Pons (tissue), 1 donor: ENCODE results near the gene ARHGEF25.

Experiments
- DNase-seq: peaks from one replicate; pipeline ENCODE4 v3.0.0-alpha.2; 2016; ENCODE audit warnings: low spot score

ARHGEF25 gene

DNA sequence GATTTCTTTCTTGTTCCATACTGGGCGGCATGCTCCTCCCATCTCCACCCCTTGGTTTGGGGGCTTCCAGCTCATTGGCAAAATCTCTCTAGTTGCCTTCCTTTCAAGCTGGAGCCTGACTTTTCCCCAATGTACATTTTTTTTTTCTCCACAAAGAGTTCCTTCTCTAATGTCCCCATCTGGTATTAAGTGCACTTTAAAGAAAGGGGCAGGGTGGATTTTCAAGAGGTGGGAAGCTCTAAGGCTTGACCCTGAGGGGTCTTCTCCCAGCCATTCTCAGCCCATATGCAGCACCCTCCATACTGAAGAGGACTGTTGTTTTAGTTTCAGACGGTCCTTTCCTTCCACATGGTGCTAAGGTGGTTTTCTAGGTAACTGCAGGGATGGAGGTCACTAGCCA lies 26.1 kb upstream of the ARHGEF25 start:
- DNase-seq: no peak

DNA sequence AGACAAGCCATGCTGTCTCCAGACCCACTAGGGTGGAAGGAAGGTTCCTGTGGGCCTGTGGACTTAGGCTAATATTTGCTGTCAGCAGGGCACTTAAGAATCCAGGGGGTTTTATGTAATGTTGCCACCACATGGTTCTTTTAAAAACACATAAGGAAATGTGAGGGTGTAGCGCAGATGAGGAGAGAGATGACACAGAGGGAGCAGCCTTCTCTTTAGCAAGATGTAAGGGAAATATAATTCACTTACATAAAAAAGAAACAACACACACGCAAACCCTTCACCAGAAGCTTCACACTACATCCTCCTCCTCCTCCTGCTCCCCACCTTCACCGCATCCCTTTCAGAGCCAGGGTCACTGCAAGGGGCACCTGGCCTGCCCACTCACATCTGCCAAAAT lies 25.1 kb upstream of the ARHGEF25 start:
- DNase-seq: no peak

DNA sequence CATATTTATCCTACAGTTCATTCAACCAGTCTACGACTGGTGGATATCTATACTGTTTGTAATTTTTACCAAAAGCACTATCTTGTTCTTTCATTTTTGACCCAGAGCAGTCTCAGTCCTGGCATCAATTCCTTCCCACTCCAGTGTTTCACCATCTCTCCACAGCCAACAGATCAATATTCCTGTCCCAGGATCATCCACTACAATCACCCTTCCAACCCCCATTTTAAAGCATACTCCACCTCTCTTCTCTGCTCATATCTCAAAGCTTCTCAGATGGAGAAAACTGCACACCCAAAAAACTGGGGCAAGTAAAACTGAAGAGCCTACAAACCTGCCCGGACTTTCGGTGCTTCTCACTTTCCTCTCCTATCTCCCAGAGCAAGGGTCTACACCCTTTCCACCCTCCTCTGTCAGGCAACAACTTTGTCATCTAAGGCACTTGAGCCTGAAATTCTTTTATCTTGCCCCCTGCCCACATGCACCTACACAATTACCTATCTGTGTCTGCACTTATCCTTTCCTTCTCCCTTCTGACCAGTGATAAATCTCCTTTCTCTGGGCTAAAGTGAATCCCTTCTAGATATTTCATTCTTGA lies 24.3 kb upstream of the ARHGEF25 start:
- DNase-seq: no peak

DNA sequence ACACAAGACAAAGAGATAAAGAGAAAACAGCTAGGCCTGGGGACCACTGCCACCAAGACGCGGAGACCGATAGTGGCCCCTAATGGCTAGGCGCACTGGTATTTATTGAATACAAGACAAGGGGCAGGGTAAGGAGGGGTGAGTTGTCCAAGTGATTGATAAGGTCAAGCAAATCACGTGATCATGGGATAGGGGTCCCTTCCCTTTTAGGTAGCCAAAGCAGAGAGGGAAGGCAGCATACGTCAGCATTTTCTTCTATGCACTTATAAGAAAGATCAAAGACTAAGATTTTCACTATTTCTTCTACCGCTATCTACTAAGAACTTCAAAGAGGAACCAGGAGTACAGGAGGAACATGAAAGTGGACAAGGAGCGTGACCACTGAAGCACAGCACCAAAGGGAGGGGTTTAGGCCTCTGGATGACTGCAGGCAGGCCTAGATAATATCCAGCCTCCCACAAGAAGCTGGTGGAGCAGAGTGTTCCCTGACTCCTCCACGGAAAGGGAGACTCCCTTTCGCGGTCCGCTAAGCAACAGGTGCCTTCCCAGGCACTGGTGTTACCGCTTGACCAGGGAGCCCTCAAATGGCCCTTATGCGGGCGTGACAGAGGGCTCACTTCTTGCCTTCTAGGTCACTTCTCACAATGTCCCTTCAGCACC lies 22.2 kb upstream of the ARHGEF25 start:
- peak; percentile 17 for DNase-seq

DNA sequence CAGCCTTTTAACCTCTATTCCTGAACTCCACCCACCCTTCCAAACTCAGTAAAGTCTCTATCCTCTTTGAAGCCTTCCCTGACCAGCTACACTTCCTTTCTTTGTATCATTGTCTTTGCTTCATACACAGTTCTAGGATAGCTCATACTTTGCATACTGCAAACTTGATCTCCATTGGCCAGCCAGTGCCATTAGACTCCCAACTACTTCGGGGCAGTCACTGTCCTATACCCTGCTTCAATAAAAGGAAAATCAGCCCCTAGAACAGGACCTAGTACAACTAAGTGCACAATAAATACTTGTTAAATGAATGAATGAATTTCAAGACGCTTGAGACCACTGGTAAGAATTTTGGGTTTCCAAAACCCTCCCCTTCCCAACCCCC lies 20.8 kb upstream of the ARHGEF25 start:
- no peak for DNase-seq

DNA sequence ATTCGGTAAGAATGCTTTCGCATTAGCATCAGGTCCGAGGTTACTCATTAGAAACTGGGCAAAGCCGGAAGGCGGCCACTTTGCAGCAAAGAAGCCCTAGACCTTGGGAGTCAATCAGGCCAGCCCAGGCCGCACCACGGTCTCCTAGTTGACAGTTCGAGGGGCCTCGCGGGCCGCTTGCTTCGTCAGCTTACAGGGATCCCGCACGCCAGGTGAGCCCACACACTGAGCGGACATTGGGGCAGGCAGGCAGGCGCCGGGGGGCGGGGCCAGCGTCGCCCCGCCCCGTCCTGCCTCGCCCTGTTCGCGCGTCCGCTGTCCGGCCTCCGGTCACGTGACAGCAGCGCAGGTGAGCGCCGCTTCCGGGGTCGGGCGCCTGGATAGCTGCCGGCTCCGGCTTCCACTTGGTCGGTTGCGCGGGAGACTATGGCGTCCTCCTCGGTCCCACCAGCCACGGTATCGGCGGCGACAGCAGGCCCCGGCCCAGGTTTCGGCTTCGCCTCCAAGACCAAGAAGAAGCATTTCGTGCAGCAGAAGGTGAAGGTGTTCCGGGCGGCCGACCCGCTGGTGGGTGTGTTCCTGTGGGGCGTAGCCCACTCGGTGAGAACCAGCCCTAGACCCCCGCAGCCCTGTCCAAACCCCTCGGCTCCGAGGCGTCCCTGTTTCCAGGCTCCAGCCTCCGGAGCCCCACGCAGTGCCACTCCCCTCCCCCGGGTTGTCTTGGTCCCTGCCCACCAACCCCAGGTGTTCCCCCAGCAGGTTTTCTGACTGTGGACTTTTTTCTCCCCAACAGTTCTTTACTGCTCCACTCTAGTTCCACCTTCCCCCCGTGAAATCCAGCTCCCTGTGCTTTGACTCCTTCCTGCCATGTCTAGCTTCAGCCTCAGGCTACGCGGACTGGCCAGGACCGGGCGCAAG lies 20.1 kb upstream of the ARHGEF25 start, which contains the start of gene PIP4K2C:
PIP4K2C (plus strand) TSS at position 329 of the 918 bp plus-strand sequence; CDS start at position 427, 98 bp downstream.
- DNase-seq: peak; percentile 74

DNA sequence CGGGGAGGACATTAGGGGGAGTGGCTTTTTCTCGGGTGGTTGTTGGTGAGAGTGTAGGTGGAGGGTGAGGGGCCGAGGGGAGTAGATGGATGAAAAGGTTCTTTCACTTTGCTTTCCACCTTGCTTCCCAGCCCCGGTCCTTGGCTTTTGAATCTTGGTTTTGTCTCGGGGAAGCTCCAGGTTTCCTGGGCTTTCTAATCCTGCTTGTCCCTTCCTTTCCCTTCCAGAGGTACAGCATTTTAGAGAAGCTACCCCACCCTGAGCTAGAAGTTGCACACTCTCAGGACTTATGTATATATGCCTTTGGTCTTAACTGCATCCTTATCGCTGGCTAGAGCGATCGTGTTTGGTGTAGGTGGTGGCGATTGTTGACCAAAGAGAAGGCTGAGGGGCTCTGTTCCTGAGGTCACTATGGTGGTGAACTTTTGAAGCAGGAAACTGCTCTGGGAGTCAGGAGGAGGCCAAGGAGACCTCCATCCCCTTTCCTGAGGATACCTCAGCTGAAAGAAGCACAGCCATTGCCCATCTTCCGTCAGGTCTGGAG lies 19.4 kb upstream of the ARHGEF25 start:
- peak; percentile 9 for DNase-seq

DNA sequence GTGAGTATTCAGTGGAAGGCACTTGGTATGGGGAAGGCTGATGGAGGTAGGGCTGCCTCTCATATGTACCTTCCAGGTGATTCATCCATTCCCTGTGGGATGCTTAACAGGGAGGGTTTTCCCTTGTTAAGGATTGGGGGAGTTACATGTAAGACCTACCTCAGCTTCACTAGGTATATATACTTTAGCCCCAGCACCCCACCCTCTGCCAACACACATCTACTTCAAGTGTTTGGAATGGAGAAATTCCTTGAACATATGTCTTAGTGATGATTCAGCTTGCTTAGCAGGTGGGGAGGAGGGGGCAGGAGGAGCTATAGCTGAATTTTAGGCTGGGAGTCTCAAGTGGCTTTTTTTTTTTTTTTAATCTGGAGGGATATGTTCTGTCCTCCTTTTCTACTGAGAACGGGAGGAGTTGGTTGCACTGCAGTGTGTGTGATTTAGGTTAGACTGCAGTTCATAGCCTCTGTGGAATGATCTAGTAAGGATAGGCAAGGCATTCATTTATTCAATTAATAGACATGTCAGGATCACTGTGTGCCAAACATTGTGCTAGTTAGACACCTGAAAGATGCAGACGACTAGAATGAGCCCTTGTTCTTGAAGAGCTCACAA lies 18.6 kb upstream of the ARHGEF25 start:
- no peak for DNase-seq

DNA sequence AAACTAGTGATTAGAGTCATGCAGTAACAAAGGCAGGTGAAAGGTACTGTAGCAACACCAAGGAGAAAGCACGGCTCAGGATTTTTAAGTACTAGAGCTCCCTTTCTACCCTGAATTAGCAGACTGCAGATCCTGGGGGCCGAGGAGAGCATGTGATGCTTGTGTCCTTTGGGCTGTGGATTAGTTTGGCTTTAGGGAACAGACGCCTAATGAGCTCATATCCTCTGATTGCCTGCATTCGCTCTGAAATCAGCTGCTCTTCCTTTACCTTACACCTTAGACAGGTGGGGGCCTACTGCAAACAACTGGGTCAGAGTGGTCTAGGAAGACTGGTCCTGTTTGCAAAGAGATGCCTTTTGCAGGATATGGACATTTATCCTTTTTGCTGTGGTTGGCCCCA lies 18.0 kb upstream of the ARHGEF25 start:
- DNase-seq: no peak

DNA sequence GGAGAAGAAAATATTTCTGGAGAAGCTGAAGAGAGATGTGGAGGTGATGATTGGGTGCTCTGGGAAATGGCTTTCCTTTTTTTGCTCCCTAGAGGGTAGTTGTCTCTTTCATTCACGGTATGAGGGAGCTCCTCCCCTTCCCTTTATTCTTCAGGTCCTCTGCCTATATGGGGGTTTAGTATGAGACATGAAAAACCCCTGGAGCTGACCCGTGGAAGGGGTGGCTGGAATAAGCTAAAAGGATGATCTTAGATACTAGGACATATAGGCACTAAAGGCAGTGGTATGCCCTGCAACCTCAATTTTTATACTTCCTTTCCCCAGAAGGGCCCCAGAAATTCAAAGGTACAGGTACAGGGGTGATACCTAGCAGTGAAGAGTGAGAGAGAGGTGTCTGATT lies 10.8 kb upstream of the ARHGEF25 start:
- DNase-seq: no peak

DNA sequence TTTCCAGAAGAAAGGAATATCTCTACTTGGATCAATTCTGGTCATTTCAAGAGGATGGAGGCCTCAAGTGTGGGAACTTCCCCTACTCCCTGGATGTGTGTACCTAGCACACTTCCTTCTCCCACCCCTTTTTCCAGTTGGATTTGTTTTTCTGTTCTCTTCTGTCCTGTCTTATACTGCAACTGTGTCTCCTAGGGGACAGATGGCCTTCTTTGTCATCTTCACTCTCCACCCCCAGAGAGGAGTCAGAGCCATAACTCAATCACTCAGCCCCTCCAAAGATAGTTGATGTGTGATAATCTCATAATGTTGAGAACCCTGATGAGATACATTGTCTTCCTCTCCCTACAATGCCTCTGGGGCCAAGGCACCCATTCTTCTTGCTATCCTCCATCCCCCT lies 8.7 kb upstream of the ARHGEF25 start:
- DNase-seq: no peak

DNA sequence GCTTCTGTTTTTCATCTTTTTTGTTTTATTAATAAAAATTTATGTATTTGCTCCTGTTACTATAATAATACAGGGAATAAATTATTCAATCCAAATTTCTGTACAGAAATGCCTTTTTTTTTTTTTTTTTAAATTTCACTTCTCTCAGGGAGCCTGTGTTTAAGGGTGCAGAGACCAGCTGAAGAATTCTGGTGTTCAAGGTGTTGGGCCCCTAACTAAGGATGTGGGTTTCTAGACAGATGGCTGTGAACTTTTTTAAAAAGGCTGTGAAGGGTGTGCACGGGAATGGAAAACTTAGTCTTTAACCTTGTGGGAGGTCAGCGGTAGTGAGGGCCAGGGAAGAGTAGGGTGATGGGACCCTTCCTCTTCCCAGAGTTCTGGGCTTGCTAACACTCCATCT lies 7.9 kb upstream of the ARHGEF25 start:
- DNase-seq: no peak

DNA sequence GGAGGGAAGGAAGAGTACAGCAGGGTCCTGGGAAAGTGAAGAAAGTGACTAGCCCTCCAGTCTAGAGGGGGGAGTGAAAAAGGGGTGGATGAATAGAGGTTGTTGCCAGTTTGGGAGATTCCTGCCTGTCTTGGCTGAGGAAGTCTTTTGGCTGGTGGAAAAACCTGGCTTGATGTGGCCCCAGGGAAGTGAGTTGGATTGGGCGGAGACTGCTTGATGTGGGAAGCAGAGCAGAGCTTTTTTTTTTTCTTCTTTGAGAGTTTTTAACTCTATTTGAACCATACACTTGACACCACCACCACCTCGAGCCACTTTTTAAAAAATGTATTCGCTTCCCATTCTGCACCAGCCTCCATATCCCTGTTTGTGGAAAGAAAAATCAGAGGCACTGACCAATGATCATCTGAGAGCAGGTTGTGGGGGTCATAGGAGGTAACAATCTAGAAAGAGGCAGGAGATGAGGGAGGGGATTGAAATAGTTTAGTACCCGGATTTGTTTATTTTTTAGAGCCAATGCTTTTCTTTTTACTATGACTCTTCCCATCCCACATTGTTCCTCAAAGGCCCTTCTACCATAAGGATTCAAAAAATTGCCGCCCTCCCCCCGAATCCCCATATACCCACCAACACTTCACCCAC lies 7.3 kb upstream of the ARHGEF25 start:
- peak; percentile 53 for DNase-seq

DNA sequence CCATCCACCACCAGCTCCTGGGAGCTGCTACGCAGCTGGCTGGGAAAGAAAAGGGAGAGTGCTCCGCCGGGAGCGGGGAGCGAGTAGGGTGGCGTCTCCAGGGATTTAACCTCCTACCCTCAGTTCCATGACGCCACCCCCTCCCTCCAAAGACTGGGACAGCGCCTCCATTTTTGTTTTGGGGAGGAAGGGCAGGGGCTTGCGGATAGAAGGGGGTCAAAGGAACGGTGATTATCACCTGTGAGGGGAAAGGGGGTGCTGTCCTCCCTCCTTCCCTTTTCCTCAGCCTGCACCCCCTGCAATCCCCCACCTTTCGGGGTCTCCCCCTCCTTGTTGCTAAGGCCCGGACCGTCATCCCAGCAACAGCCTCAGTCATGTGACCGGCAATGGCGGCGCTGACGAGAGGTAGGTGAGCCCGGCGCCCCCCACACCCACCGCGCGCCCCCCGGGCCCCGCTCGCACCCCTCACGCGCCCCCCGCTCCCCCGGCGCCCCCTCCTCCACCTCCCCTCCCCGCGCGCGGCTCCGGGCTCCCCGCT lies 6.7 kb upstream of the ARHGEF25 start, which contains the start of gene DTX3:
DTX3 (plus strand) TSS at position 371 of the 538 bp plus-strand sequence. CDS start 1,694 bp downstream, outside the sequence.
- peak; percentile 53 for DNase-seq

DNA sequence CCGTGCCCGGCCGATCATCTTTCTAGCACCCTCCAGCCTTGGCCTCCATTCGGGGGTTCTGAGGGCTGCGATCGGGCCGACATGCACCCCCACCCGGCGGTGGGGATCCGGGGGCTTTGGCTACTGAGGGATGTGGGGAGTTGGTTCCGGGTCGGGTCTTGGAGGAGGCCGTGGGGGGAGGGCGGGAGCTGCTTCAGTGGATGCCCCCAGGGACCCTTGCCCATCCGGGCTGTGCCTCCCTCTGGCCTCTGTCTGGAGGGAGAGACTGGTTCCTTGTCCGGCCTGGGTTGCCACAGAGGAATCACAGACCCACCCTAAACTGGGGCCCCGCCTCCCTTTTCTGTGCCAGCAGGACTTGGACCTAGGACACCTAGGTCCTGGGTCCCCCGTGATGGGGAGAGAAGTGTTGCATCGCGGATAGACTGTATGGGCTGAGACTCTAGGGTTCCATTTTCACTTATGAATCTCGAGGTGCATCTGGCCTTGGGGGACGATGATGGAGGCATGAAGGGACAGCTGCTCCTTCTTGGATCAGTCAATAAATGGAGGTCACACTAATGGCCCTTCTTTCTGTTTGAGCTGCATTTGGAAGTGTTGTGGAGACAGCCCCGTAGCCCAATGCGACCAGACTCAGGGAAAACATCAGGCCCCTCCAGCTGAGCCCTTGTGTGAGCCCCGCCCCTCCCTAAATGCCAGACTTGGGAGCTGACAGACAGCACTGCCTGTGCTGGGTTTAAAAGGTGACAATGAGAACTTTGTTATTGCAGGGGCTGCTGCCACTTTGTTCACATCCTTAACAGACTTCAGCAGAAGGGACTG lies 6.0 kb upstream of the ARHGEF25 start:
- peak; percentile 15 for DNase-seq

DNA sequence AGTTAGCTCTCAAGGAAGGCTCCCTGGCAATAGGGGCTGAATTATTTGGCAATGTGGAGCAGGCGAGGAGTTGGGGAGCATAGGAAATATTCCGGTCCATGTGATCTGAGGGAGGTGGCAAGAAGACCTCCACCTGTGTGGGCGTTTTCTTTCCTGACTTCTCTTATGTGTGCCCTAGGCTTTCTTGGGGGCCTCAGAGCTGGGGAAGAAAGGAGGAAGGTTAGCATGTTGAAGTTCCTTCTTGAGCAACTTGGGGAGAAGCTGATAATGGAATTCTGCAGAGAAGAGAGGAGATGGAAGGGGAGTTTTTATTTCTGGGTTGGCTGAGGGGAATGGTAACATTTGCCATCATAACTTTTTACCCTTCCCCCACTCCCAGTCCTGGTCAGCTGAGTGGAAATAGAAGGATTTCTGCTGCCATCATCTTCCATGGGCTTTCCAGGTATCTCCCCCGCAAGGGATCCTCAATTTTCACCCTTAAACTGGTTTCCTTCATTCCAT lies 5.4 kb upstream of the ARHGEF25 start:
- no peak for DNase-seq

DNA sequence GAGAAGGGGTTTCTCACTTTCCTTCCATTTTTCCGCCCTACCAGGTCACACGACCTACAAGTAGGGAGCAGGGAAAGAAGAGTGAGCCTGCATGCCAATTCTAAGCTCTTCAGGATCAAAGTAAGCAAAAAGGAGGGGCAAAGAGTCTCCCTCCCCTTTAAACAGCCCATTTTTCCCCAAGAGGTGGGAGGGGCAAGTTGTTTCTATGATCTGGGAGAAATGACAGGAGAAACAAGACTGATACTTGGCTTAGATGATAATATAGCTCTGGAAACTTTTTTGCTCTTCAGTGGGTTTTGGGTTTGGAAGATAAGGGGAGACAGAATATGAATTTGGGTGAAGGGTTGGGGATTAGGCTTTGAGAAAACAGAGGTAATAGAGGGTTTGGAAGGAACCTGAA lies 4.8 kb upstream of the ARHGEF25 start:
- no peak for DNase-seq

DNA sequence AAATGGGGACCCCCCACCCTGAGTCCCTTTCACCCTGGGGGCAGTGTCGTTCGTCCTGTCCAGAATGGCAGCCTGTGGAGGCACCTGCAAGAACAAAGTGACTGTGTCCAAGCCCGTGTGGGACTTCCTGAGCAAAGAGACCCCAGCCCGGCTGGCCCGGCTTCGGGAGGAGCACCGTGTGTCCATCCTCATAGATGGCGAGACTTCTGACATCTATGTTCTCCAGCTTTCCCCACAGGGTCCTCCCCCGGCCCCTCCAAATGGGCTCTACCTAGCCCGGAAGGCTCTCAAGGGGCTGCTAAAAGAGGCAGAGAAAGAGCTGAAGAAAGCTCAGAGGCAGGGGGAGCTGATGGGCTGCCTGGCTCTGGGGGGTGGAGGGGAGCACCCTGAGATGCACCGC lies 4.4 kb upstream of the ARHGEF25 start:
- DNase-seq: no peak

DNA sequence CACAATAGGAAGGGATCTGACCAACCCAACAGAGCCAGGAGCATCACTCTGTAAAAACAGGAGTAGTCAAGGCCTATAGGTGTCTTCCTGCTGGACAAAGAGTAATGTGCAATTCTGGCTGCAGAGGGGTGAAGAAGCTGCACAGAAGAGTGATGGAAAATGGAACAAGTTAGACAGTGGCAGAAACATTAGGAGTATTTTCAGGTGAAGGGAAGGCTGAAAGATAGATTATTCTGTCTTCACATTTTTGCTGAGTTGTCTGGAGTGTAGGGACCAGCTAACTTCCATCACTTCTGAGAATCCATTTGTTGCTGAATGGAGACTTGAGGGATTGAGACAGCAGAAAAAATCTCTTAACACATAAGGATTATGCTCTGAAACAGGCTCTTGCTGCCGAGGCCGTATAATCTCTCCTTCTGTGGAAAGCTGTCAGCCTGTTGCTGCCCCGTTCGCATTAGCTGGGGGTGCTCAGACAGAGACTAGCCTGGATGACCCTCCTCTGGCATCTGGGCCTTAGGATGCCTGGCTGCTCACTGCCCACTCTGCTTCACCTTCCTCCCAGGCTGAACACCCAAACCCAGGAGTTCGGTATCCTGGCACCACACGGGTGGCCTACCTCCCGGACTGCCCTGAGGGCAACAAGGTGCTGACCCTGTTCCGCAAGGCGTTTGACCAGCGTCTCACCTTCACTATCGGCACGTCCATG lies 3.1 kb upstream of the ARHGEF25 start:
- no peak for DNase-seq
